Keratinocyte (primary cell): Measurements from ENCODE around the gene SHPK.

Experiments
- EZH2 ChIP-seq: IDR thresholded peaks from one replicate; pipeline ENCODE4 v1.6.1; 2012; ENCODE audit warnings: inconsistent platforms, mild to moderate bottlenecking, low read length, moderate library complexity
- TF ChIP-seq, protein P1 (sequence below), 3 experiments: IDR thresholded peaks in 1 of 3; conservative IDR thresholded peaks in 1 of 3; optimal IDR thresholded peaks in 1 of 3; 2 replicates in 2 of 3; 3 replicates in 1 of 3; pipeline versions ENCODE3 to v1.5.1; 2011; ENCODE audit warnings: low read length in 3 of 3, mild to moderate bottlenecking in 3 of 3, moderate library complexity in 2 of 3, control low read depth in 1 of 3, inconsistent platforms in 1 of 3; ENCODE audit not compliant: insufficient read depth in 2 of 3; ENCODE audit errors: extremely low read depth in 1 of 3

DNA sequence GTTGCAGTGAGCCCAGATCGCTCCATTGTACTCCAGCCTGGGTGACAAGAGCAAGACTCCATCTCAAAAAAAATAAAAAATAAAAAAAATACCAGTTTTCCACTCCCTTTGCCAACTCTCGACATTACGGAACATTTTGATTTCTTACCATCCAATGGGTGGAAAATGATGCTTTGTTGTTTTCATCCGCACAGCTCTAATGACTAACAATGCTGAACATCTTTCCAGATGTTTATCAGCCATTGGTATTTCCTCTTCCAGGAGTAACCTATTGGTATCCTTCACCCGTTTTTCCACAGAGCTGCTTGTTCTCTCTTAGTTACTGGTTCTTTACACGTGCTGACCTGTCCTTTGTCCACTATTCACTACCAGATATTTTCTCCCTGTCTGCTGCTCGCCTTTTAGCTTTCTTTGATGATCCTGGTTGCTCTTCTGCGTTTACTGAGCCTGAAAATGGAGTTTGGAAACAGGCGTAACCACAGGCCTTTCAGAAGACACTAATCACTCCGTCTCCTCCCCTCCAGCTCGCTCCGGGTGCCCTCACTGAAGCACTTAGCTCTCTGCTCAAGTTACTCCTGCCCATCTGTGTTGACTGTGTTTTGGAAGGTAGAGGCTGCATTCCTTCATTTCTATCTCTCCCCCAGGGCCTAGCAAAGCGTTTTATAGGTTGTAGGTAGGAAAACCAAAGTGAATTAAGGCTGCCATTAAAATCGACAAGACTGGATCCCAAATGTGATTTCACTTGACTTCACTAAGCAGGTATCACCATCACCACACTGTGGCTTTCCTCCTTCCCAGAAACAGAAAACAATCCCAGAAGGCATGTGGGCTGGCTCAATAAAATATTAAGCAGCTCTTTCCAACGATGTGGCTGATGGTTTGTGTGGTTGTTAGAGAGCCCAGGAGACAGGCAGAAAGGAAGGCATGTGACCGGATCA, 8.9 kb downstream of the SHPK start:
- TF ChIP-seq, protein P1, sequence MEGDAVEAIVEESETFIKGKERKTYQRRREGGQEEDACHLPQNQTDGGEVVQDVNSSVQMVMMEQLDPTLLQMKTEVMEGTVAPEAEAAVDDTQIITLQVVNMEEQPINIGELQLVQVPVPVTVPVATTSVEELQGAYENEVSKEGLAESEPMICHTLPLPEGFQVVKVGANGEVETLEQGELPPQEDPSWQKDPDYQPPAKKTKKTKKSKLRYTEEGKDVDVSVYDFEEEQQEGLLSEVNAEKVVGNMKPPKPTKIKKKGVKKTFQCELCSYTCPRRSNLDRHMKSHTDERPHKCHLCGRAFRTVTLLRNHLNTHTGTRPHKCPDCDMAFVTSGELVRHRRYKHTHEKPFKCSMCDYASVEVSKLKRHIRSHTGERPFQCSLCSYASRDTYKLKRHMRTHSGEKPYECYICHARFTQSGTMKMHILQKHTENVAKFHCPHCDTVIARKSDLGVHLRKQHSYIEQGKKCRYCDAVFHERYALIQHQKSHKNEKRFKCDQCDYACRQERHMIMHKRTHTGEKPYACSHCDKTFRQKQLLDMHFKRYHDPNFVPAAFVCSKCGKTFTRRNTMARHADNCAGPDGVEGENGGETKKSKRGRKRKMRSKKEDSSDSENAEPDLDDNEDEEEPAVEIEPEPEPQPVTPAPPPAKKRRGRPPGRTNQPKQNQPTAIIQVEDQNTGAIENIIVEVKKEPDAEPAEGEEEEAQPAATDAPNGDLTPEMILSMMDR (optimal IDR thresholded peaks at IDR 0.05 in 1 of 3, IDR thresholded peaks at IDR 0.05 in 1 of 3, conservative IDR thresholded peaks at IDR 0.05 in 1 of 3; ENCODE audit: extremely low read depth in 1 of 3, insufficient read depth in 2 of 3, low read length in 3 of 3), result no peak
- TF ChIP-seq EZH2, result no peak
